NK-92 (cell line): Measurements from ENCODE around the gene OR5K2.

Experiments
- DNase-seq: peaks from one replicate; lab custom pipeline; 2025; ENCODE audit not compliant: unreplicated experiment; lab: John Stamatoyannopoulos, UW

OR5K2 gene

DNA sequence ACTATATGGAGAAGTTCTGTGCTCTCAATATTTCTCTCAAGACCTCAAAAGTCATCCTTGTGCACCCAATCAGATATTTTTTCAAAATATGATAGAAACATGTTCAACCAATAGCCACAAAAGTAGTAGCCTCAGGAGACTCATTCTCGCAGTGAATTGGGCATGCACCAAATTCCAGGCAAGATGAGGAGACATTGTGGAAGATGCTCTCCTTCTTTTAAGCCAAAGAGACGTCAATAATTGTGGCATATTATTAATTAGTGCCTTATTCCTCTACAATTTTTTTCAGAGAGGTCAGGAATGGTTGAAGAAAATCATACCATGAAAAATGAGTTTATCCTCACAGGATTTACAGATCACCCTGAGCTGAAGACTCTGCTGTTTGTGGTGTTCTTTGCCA is at the start of gene OR5K2:
TSS of gene OR5K2 (plus strand) at position 301 of the 400 bp plus-strand sequence. CDS start at position 301, 0 bp downstream.
- no peak for DNase-seq

GRCh38 chr3:98449606-98450193 is 47.8 kb upstream of the OR5K2 start:
- DNase-seq = no peak

- no peak for DNase-seq
Measured at GRCh38 chr3:98450372-98450771, 47.1 kb upstream of the OR5K2 start.

DNA sequence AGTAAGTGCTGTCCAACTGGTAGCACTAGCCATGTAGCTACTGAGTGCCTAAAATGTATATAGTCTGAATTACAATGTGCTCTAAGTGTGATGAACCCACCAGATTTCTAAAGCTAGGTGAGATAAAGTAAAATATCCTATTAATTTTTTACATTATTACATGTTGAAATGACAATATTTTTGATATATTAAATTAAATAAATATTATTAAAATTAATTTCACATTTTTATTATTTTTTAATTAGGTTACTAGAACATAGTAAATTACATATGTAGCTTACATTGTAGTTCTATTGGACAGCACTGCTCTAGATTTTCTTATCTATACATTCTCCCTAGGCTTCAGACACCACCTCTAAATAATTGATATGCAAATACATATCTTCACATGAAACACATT is 43.7 kb upstream of the OR5K2 start:
- DNase-seq = no peak

GRCh38 chr3:98454929-98455328 is 42.6 kb upstream of the OR5K2 start:
- no peak for DNase-seq

- no peak for DNase-seq
Measured at GRCh38 chr3:98457543-98457942, 39.9 kb upstream of the OR5K2 start.

- DNase-seq = no peak
Measured at GRCh38 chr3:98460220-98460619, 37.3 kb upstream of the OR5K2 start.

GRCh38 chr3:98462901-98463300 is 34.6 kb upstream of the OR5K2 start, which contains the start of gene OR5K1:
Gene OR5K1, plus strand, starts transcription at chr3:98463201. Its CDS starts 6,376 bp downstream, at chr3:98469577.
- no peak for DNase-seq

GRCh38 chr3:98482717-98483482 is 14.6 kb upstream of the OR5K2 start:
- DNase-seq = no peak

DNA sequence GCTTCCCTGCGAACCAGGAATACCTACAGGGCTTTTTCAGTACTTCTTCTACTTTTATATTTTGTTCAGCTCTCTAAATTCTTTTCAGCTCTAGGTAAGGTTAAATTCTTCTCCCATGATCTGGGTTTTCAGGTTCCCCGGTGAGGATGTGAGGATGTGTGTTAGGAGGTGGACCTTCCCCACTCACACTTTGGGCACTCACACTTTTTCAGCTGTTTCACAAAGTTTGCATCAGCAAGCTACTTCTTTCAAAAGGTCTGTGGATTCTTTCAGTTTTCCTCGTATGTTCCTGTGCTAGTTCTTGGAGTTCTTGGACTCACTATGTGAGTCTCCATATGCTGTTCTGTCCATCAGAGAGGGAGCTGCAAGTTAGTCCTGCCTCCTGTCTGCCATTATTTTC is 13.9 kb upstream of the OR5K2 start:
- no peak for DNase-seq

- DNase-seq = no peak
Measured at GRCh38 chr3:98500019-98500418, 2.5 kb downstream of the OR5K2 start.

DNA sequence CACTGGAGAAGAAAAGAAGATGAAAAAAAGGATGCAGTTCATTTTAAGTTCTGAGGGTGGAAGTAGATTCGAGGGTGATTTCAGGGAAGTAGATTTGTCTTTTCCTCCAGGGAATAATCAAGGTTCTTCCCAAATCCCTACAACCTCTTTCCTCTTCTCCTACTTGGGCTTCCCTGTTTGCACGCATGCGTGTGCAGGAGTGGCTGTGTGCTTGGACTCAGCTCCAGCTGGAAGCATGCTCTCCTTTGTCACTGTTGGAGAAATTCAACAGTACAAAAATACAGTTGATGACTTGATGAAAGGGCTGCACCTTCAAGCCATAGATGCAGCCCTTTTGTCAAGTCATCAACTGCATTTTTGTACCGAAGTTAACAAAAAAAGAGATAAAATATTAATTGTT is 3.8 kb downstream of the OR5K2 start:
- no peak for DNase-seq

- DNase-seq = no peak
Measured at GRCh38 chr3:98501863-98502576, 4.5 kb downstream of the OR5K2 start.

GRCh38 chr3:98504539-98504938 is 7.1 kb downstream of the OR5K2 start:
- DNase-seq = no peak

GRCh38 chr3:98508582-98508981 is 11.1 kb downstream of the OR5K2 start:
- DNase-seq = no peak

DNA sequence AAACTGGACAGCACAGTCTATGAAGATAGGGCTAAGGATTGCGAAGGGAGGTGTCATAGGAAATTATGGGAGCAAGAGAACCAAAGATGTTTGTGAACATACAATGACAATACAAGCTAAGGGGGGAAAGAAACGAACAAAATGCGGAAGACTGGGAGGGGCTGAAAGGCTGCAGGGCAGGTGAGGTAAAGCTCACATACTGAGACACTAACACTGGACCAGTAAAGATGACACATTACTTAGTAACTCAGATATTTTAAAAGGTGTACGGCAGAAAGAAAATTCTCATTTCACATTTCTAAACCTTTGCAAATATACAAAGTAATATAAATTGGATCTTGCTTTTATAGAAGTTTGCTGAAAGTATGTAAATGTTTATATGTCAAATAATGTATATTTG is 15.1 kb downstream of the OR5K2 start:
- DNase-seq = no peak

DNA sequence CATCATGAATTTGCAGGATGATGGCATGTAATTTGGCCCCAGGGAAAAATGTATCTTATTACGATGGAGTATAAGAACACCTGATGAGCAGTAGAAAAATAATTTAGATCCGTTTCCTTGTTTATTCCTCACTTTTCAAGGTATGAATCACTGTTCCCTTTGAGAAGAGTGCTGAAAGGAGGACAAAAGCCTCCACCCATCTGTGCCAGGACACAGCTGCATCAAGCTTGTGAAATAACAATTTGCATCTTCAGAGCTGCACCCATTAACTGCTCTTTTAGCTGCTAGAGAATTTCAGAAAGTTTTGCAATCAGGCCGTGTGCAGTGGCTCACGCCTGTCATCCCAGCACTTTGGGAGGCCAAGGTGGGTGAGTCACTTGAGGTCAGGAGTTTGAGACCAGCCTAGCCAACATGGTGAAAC is 15.6 kb downstream of the OR5K2 start:
- DNase-seq = no peak

DNA sequence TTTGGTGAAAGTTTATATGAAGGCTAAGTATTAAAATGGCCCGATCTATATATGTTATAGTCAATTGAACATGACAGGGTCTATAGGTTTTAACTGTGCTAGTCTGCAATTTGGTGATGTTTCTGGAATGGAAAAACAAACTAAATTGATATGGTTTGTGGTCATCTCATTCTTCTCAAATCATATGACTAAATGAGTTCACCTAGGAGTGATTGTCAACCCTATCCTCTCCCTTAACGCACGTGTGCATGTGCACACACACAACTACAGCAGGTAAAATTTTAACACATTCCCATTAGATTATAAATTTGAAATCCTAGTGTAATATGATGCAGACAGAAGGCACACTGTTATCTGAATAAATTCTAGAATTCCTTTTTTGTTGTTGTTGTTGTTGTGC is 16.3 kb downstream of the OR5K2 start:
- DNase-seq = no peak

- no peak for DNase-seq
Measured at GRCh38 chr3:98514948-98515347, 17.5 kb downstream of the OR5K2 start.

DNA sequence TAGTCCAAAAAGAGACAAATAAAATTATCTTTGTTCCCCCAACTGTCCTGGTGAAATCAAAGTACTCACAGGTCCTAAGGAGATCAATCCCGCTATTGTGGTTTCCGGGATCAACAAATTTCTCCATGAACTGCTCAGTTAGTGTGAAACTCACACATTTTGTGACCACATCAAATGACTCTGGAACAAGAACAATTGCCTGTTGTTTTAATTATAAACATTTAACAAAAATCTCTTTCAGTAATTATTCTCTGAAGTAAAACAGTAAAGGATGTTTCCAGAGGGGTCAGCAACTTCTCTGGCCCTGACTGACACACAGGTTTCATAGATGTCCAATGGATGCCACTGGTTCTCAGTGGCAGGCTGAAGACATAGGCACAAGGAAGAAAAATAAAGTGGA is 21.3 kb downstream of the OR5K2 start:
- DNase-seq = no peak

DNA sequence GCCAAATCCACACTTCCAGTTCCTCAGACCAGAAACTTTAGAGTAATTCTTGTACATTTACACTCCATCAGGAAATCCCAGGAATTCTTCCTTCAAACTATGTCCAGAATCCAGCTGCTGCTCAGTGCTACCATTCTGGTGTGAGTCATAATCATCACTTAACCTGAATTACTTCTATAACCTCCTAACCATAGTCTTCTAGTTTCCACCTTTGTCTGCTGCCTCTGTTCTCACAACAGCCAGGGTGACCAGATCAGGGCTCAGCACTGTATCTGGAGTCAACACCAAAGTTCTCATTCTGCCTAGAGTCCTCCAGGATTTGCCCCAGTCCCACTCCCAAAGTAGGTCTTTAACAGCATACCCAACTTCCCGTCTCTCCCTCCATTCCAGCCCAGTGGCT is 21.9 kb downstream of the OR5K2 start:
- no peak for DNase-seq

DNA sequence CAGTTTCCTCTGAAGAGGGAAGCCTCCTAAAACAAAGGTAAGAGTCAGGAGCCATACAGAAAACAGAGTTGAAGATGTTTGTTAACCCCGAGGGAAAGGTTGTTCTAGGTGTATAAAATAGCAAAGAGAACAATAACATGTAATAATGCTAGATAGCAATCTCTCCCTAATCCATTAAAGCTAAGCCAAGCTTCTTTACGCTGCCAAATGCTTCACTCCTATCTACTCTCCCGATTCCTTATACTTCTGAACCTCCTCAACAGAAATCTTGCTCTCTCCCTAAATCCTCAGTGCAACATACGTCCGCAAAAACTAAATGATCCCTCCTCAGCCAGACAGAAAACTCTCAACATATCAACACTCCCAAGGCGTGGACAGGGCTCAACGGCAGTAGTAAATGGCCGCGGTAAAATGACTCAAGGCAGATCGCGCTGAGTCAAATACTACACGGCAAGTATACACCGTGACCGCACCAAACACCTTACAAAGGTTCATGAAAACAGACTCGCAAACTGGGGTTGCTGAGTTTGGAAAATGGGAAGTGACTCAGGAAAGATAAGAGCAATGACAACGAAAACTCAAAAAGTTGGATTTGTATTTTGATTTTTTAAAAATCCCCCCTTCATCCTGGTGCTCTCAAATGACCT is 24.5 kb downstream of the OR5K2 start:
- DNase-seq = no peak
